ENCODE data around the gene IL4R.

DNA sequence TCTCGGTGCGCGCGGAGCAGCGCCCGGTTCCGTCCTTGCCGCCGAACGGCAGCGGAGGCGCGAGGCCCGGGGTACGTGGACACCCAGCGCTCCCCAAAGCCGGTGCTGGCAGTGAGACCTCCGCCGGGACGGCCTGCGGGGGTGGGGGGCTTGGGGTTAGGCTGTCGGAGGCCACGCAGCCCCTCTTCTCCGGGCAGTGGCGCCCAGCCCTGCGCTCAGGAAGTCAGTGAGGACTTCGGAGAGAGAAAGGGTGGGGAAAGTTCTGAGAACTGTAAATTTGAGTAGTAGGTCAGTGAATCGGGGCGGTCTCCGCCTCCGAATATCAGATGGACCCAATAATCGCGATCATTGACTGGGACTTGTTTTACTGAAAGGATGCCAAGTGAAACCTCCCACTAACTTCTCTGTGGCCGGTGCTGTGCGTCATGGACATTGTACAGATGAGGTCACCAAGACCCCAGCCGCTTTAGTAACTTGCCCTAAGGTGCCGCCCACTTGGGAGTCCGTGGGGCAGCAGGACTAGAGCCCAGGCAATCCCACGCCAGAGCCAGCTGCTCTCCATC lies 468 bp downstream of the IL4R start:
- TF ChIP-seq, protein P1, sequence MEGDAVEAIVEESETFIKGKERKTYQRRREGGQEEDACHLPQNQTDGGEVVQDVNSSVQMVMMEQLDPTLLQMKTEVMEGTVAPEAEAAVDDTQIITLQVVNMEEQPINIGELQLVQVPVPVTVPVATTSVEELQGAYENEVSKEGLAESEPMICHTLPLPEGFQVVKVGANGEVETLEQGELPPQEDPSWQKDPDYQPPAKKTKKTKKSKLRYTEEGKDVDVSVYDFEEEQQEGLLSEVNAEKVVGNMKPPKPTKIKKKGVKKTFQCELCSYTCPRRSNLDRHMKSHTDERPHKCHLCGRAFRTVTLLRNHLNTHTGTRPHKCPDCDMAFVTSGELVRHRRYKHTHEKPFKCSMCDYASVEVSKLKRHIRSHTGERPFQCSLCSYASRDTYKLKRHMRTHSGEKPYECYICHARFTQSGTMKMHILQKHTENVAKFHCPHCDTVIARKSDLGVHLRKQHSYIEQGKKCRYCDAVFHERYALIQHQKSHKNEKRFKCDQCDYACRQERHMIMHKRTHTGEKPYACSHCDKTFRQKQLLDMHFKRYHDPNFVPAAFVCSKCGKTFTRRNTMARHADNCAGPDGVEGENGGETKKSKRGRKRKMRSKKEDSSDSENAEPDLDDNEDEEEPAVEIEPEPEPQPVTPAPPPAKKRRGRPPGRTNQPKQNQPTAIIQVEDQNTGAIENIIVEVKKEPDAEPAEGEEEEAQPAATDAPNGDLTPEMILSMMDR (IDR thresholded peaks at IDR 0.05; ENCODE audit: low read depth, low read length, poor library complexity, severe bottlenecking) = no peak
- TF ChIP-seq EZH2phosphoT487 (IDR thresholded peaks at IDR 0.05; ENCODE audit: borderline replicate concordance, low read length) = no peak

All from DOHH2 (cell line).